GM21723 (cell line): ENCODE results near the gene PRKAR2B.
A peak's percentile ranks its signal among the peaks of the same experiment; 100 is the strongest.
"Not testable (repeated sequence)": the region's sequence is repeated elsewhere in the genome, so short reads cannot be mapped to it uniquely, and the experiment has no call there.

Source experiments
- ATAC-seq: cut with Tn5 transposase; IDR thresholded peaks from one replicate; pipeline ENCODE4 v1.9.1; 2021; ENCODE audit warnings: mild to moderate bottlenecking, moderate library complexity; ENCODE audit not compliant: unreplicated experiment

PRKAR2B gene

DNA sequence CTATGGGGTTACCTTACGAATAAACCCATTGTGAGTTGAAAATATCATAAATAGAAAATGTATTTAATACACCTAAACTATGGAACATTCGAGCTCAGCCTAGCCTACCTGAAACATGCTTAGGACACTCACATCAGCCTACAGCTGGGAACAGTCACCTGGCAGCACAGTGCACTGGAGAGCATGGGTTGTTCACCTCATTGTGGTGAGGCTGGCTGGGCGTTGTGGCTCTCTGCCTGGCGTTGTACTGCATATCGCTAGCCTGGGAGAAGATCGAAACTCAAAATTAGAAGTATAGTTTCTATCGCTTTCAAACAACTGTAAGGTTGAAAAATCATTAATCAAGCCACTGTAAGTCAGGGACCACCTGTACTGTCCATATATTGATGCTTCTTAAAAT is 107.0 kb downstream of the PRKAR2B start:
- no peak for ATAC-seq

DNA sequence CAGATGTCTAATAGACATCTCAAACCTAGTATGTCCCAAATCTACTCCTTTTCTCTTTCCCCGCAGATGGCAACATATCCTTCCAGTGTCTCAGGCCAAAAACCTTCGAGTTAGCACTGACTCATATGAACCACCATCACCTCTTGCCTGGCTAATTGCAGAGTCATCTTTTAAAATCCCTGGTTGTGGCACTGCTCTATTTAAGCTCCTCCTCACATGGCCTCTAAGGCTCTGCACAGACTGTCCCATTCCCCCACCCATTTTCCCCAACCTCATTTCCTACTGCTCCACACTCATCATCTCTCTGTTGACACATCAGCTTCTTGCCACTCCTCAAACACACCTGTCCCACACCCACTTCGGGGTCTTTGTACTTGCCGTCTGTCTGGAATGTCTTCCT is 107.5 kb downstream of the PRKAR2B start:
- no peak for ATAC-seq

DNA sequence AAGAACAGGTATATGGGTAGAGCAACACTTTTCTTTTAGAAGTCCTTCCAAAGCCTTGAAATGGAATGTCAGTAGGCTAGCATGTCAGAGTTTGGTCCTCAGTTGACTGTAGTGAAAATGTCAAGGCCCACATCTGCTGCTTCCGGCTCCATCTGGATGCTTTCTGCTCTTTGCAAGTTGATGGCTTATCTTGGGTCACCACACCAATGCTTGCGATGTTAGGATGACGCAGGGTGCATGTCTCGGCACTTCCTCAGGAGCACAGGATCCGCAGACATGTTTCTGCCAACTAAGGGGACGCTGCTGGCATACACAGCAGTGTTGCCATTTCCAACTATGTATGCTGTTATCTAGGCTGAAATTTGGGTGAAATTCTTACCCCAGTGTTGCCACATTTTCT is 110.3 kb downstream of the PRKAR2B start:
- ATAC-seq: no peak

DNA sequence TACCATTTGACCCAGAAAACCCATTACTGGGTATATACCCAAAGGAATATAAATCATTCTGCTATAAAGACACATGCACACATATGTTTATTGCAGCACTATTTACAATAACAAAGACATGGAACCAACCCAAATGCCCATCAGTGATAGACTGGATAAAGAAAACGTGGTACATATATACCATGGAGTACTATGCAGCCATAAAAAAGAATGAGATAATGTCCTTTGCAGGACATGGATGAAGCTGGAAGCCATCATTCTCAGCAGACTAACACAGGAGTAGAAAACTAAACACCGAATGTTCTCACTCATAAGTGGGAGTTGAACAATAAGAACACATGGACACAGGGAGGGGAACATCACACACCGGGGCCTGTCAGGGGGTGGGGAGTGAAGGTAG is 111.2 kb downstream of the PRKAR2B start:
- ATAC-seq: not testable (repeated sequence)

DNA sequence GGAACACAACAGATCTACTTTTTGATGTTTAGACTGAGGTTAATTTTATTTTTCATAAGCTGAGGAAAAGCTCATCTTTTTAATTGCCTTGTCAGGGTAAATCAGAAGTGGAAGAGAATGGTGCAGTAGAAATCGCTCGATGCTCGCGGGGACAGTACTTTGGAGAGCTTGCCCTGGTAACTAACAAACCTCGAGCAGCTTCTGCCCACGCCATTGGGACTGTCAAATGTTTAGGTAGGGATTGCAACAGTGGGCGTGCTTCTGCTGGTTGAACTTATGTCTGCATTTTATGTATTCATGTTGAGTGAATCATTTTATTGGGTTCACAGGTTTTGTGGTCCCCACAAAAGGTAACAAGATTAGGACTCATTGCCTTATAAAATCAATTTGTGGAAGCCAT is 112.6 kb downstream of the PRKAR2B start:
- no peak for ATAC-seq

DNA sequence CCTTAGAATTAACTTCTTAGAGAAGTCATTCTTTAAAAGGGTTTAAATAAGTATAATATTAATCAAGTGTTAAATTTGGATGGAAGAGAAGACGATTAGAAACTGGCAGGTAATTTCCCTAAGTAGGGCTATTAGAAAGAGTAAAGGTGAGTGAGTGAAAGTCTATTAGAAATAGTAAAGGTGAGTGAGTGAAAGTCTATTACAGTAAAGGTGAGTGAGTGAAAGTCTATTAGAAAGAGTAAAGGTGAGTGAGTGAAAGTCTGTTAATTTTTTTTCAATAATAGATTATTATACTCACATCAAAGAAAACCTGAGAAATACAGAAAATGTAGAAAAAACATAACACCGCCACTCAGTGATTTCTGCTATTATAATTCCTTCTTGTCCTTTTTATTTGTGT is 113.5 kb downstream of the PRKAR2B start:
- no peak for ATAC-seq

DNA sequence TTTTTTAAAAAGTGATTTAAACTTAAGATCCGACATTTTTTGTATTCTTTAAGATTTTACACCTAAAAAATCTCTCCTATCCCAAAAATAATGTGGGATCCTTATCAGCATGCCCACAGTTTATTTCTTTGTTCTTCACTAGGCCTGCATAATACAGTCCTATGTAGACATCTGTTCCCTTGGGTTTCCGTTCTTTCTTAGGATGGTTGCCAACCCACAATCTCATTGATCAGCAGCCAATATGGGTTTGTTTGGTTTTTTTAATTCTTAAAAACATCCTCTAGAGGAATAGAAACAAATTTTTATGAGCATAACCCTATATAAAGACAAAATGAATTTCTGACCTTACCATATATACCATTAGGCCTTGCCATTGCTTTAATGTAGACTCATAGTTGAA is 115.9 kb downstream of the PRKAR2B start:
- ATAC-seq: no peak

DNA sequence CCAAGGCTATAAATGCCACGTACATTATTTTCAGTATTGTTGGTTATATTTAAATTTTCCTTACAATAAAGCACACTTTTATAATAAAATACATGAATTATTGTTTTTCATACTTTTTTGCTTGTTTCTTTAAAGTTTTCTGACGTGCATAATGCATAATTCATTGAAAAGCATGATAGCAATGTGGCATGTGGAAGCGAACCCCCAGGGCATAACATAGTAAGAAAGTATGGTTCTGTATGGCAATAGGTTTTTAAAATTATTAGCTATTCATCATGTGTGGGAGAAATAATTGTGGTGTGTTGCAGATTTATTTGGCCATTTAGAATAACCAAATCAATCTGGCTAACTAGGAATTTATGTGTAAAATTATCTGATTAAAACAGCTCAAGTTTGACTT is 116.9 kb downstream of the PRKAR2B start:
- no peak for ATAC-seq

DNA sequence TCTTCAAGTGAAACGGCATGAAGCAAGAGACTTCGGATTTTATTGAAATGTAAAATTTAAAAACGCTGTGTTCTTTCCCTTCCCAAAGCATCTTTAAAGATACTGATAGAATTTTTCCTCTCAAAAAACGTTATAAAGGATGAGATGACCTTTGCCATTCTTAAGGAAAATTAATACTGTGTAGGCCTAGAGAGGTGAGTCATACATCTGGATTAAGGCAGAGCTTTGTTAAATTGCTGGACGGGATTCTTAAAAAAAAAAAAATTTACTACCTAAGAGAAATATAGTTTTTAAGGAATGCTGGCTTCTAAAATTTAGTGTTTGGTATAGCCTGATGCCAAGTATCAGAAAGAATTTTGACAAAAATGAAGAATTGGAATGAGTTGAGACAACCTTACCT is 118.0 kb downstream of the PRKAR2B start:
- ATAC-seq: no peak

DNA sequence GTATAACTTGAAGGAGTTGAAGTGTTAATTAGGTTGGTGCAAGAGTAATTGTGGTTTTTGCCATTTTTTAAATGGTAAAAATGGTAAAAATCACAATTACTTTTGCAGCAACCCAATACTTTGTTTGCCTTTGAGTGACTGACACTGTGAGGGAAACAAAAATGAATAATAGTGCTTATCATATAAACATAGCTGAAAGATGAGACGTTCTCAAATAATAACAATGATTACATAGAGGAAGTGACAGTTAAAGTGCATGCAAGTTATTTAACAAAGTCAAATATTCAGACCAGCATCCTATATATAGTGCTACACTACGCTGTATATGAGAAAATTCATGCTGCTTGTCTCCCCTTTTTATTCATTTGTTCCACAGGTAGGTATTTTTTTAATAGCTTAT is 119.6 kb downstream of the PRKAR2B start:
- no peak for ATAC-seq

DNA sequence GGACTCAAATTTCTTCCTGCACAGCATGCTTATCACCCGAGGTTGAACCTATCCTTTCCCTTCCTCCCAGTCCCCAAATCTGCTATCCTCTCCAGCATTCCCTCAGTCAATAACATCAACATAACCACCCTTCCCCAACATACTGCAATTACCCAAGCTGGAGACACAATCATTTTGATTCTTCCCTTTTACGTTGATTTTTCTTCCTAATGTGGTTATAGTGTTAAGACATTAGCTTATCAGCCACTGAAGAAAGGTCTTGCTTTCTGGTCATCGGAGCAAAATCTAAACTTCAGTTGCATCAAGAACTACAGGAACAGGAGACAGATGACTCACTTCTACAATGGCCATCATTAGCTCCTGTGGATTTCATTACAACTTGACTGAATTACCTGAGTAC is 120.8 kb downstream of the PRKAR2B start:
- ATAC-seq: no peak

DNA sequence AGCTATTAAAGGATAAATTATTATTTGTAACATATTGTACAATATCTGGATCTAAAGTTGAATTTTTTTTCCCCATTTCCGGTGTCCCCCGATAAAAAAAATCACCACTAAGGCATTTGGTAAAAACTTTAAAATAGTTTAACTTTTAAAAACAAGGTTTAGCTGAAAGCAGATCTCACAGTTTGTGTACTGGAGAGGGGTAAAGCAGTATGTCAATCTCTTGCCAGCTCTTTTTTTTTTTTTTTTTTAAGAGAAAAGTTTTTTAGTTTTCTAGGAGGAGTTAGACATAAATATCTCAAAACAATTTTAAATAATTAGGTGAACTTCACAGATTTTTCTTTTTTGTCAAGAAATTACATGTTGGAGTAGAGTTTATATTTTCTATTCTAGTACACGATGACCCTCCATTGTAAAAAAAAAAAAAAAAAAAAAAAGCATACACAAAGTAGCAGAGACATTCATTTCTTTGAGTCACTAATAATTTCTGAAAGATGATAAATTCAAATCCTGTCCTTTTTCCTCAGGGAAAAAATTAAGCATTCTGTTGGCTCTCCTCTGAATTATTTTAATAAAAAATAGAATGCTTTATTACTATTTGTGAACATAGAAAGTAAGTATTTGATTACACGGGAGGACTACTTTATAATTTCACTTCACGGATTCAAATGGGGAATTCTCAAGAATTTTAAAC is 122.4 kb downstream of the PRKAR2B start:
- ATAC-seq: no peak

DNA sequence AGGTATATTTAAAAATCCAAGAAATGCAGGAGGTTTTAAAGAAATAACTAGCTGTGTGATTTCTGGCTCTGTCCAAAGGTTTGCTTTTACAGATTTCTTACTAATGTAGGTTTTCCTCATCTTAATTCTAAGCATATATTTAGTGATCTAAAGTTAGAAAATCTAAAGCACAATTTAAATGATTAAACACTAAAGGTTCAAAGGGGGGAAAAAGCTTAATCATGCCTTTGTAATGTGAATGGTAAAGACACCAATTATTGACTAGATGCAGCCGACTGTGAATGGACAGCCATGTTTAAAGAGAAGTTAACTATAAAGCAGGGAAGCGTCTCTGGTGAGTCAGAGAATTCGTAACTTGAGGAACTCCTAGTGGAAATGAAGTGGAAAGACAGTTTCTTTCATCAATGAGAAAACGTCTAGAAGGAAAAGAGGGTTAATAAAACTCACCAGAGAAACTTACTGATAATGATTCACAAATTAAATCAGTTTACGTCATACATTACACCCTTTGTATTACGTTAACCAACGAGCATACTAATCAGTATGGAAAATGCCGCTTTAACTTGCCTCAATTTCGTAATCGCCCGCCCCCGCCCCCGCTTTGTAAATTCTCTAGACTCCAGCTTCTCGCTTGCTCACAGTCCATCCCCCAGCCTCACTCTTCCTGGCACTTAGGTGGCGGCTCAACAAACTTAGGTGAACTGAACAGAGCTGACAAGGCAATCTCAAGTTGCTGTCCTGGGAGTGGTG is 123.2 kb downstream of the PRKAR2B start:
- ATAC-seq: peak; percentile 0

DNA sequence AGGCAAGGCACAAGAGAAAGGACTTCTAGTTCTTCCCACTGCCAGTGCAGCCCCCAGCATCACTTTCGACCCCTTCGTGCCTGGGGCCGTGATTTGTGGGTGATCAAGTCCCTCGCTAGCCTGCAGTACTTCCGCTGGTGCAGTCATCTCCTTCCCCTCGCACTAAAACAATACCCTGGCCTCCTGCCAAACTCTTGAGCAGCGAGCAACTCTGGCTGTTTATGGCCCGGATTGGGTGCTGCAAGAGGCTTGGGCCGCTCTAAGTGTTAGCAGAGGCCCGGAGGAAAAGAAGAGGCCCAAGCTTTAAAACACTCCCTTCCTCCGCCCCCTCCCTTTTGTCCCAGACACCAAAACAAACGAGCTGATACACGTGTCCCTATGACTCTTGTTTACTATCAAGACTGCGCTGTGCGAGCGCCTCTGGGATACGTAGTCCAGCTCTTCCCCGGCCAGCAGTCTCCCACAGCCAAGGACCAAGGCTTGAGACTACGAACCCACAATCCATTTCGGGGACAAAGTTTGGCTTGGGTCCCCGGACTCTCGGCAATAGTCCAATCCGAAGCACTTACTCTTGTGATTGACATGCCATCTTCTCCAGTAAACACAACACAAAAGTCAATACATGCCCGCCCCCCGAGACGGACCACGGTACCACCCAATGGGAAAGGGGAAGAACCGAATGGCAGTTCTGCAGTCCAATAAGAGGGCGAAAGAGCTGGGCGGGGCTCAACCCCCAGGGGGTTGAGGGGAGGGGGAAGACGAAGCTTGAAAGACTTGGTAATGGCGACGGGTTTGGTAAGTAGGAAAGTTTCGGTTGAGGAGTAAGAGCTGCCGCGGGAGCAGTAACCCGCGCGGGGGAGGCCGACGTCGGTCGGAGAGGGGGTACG is 124.0 kb downstream of the PRKAR2B start, which contains the start of gene HBP1:
HBP1 (plus strand) TSS at position 771 of the 887 bp plus-strand sequence. CDS start 10,891 bp downstream, outside the sequence.
- ATAC-seq: peak; percentile 93

DNA sequence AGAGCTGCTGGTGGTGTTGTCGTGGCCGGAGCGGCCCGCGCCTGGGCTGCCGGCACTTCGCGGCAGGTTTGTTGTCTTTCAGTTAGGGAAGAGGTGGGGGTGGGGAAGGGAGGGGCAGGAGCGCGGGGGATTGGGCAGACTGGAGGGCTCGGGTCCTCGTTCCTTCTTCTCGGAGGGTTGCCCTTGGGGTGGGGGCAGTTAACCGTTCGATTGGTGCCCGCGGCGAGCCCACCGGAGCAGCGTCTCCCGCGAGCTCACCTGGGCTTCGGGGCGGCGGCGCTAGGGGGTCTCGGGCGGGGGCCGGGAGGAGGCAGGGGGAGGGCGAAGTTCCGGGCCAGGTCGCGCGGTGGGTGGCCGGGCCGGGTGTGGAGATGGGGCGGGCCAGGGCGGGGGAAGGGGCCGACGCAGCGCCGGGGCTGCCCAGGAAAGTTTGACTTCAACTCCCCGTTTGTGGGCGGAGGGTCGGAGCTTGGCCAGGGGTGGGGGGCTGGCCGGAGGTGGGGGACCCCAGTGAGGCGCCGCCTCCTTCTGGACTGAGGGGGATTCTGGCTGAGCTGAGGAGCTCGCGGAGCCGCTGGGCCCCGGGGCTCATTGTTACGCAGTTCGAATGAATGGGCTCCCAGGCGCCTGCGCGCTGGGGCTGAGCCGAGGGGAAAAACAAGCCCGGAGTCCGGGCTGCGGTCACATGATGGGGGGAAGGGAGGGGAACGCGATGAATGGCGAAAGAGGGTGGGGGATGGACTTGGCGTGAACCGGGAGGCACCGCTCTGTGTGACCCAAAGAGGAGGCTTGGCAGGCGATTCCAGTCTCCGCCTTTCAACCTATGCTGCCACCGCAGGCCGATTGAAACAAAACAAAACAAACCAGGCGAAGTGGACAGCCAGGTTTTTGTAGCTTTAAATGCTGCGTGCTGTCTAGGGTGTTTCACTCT is 124.9 kb downstream of the PRKAR2B start:
- ATAC-seq: peak; percentile 26

DNA sequence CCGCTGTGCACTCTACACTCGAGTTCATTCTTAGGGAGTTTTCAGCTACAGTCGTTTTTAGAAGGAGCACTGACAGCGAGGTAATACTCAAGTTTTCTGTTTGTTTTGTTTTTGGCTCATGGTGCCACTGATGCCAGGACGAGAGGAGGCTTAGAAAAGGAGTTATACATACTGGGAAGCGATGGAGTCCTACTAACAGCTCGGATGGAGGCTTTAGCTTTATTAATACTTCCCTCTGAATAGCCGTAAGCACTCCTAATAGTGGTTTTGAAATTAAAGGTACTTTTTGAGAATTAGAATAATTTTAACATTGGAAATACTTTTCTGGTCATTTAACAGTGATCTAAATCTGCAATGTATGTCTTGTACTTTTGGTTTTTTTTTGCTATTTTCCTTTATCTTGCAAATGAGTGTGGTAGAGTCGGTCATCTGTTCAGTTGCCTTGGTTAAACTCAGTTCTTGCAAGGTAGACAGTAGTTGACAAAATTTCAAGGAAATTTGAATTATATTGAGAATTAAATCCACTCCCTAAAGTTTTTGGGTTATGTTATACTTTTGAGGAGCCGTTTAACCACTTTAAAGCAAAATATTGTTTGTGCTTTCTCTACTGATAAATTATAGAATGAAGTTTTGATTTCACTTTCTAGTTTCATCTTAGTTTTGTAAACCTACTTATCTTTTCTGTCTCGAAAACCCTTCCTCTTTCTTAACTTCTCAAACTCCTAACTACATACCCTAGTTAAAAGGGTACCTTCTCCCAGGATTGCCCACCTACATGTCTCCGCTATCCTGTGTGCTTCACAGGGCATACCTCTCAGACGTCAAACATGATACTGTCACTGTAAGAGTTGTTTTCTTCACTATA is 125.8 kb downstream of the PRKAR2B start:
- no peak for ATAC-seq

DNA sequence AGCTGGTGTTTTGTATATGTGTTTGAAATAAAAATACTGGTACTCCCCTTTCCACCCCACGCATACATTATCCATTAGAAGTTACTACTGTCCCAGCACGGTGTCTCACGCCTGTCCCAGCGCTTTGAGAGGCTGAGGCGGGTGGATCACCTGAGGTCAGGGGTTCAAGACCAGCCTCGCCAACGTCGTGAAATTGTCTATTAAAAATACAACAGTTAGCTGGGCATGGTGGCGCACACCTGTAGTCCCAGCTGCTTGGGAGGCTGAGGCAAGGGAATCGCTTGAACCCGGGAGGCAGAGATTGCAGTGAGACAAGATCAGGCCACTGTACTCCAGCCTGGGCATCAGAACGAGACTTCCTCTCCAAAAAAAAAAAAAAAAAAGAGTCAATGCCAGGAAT is 127.0 kb downstream of the PRKAR2B start:
- no peak for ATAC-seq

DNA sequence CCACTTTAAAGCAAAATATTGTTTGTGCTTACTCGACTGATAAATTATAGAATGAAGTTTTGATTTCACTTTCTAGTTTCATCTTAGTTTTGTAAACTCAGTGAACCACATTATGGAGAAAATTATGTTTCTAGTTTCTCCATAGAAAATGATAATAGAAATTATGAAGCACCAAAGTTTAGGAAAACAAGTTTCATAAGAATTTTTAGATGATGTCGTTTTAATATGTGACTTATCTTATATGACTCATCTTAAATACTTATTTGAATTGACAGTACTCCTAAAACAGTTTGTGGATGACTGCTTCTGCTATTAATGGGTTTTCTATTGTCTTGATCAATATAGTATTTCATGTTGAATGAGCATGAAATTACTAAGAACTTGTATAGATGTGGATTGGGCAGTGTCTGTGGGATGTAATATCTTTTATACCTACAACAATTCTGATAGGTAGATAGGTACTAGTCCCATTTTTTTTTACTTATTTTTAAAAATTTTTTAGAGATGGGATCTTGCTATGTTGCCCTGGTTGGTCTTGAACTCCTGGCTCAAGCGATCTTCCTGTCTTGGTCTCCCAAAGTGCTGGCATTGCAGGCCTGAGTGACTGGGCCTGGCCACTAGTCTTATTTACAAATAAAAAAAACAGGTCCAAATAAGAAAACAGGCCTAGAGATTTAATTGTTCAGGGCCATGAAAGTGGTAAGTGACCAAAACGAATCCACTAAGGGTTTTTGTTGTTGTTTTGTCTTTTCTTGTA is 127.9 kb downstream of the PRKAR2B start:
- no peak for ATAC-seq

DNA sequence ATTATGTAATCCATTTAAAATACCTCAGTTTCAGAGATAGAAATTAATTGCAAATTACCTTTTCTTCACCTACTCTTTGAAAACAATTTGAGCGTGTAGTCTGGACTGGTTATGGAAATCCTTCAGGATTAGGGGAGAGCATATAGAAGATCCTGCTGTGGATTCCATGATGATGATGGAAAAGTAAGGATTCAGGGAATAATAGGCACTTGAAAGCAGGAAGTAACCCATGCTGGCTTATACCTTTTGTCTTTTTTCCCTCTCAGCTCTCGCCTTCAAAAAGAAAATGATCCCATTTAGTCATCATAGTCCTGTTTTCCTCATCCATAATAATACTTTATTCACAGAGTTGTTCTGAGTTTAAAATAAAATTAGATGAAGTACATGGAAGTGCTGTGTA is 128.7 kb downstream of the PRKAR2B start:
- no peak for ATAC-seq
